Non-pigmented ciliary epithelial cell (primary cell): ENCODE results near the gene PIGH.
"Not testable (repeated sequence)": the region's sequence is repeated elsewhere in the genome, so short reads cannot be mapped to it uniquely, and the experiment has no call there.

ENCODE experiments used
- DNase-seq: peaks from one replicate; pipeline ENCODE4 v3.0.0-alpha.2; 2010; ENCODE audit warnings: low read depth

PIGH gene

GRCh38 chr14:67551123-67551522 is 48.9 kb downstream of the PIGH start:
- DNase-seq = no peak

- DNase-seq = no peak
Observed at GRCh38 chr14:67549734-67550133, 50.3 kb downstream of the PIGH start.

- DNase-seq = no peak
Observed at GRCh38 chr14:67547224-67547780, 52.8 kb downstream of the PIGH start.

GRCh38 chr14:67544590-67544989 is 55.5 kb downstream of the PIGH start:
- no peak for DNase-seq

GRCh38 chr14:67542620-67543019 is 57.4 kb downstream of the PIGH start:
- DNase-seq = not testable (repeated sequence)

- DNase-seq = no peak
Observed at GRCh38 chr14:67541448-67542387, 58.4 kb downstream of the PIGH start.
